H1 (cell line): ENCODE data around the gene ZNF320.
"Not testable (repeated sequence)": the region's sequence is repeated elsewhere in the genome, so short reads cannot be mapped to it uniquely, and the experiment has no call there.

Experiments
- HDAC2 ChIP-seq, 2 experiments: fragments of 300-600 bp in 1 of 2; sonication (generic) in 1 of 2; IDR thresholded peaks; 2 replicates each; pipeline ENCODE4 v1.6.1; 2011 to 2012; ENCODE audit warnings: low read depth in 2 of 2, low read length in 2 of 2, mild to moderate bottlenecking in 2 of 2, moderate library complexity in 2 of 2, borderline replicate concordance in 1 of 2, inconsistent platforms in 1 of 2
- POLR2A ChIP-seq, 2 experiments: IDR thresholded peaks; 1 replicate in 1 of 2; 2 replicates in 1 of 2; pipeline ENCODE4 v1.6.1; 2011; ENCODE audit warnings: low read depth in 2 of 2, low read length in 2 of 2, mild to moderate bottlenecking in 2 of 2; ENCODE audit errors: control extremely low read depth in 1 of 2
- TAF7 ChIP-seq: optimal IDR thresholded peaks from 2 replicates; pipeline ENCODE3; 2011; ENCODE audit warnings: low read depth, mild to moderate bottlenecking, inconsistent platforms, low read length, moderate library complexity, borderline replicate concordance
- TF ChIP-seq, protein P1 (sequence below): IDR thresholded peaks from 2 replicates; pipeline ENCODE4 v1.6.1; 2012; ENCODE audit warnings: inconsistent platforms
- TF ChIP-seq, protein P2 (sequence below): IDR thresholded peaks from 2 replicates; pipeline ENCODE4 v1.6.1; 2011; ENCODE audit warnings: low read length, improper control_type of control experiment
- TF ChIP-seq, protein P3 (sequence below), 3 experiments: IDR thresholded peaks; 1 replicate in 2 of 3; 2 replicates in 1 of 3; pipeline versions ENCODE4 v1.5.1 to v1.6.1; 2011; ENCODE audit warnings: low read length in 3 of 3, mild to moderate bottlenecking in 3 of 3, inconsistent platforms in 2 of 3, low read depth in 1 of 3, moderate library complexity in 1 of 3; ENCODE audit not compliant: insufficient read depth in 1 of 3; ENCODE audit errors: control extremely low read depth in 1 of 3

DNA sequence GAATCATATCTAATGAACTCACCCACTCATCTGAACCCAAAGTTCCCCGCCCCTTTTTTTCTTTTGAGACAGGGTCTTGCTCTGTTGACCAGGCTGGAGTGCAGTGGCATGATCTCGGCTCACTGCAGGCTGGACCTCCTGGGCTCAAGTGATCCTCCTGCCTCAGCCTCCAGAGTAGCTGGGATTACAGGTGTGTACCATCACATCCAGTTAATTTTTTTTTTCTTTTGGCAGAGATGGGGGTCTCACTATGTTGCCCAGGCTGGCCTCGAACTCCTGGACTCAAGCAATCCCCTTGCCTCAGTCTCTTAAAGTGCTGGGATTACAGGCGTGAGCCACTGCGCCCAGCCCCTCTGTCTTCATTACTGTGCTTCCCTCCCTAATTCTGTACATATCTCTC lies 43.5 kb upstream of the ZNF320 start:
- not testable (repeated sequence) for TF ChIP-seq TAF7; POLR2A (IDR thresholded peaks at IDR 0.05; ENCODE audit: control extremely low read depth in 1 of 2, low read depth in 2 of 2, low read length in 2 of 2); HDAC2 (IDR thresholded peaks at IDR 0.05; ENCODE audit: borderline replicate concordance in 1 of 2, low read depth in 2 of 2, low read length in 2 of 2)
- TF ChIP-seq, protein P1, sequence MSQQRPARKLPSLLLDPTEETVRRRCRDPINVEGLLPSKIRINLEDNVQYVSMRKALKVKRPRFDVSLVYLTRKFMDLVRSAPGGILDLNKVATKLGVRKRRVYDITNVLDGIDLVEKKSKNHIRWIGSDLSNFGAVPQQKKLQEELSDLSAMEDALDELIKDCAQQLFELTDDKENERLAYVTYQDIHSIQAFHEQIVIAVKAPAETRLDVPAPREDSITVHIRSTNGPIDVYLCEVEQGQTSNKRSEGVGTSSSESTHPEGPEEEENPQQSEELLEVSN: not testable (repeated sequence)
- TF ChIP-seq, protein P2, sequence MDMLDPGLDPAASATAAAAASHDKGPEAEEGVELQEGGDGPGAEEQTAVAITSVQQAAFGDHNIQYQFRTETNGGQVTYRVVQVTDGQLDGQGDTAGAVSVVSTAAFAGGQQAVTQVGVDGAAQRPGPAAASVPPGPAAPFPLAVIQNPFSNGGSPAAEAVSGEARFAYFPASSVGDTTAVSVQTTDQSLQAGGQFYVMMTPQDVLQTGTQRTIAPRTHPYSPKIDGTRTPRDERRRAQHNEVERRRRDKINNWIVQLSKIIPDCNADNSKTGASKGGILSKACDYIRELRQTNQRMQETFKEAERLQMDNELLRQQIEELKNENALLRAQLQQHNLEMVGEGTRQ: not testable (repeated sequence)
- TF ChIP-seq, protein P3, sequence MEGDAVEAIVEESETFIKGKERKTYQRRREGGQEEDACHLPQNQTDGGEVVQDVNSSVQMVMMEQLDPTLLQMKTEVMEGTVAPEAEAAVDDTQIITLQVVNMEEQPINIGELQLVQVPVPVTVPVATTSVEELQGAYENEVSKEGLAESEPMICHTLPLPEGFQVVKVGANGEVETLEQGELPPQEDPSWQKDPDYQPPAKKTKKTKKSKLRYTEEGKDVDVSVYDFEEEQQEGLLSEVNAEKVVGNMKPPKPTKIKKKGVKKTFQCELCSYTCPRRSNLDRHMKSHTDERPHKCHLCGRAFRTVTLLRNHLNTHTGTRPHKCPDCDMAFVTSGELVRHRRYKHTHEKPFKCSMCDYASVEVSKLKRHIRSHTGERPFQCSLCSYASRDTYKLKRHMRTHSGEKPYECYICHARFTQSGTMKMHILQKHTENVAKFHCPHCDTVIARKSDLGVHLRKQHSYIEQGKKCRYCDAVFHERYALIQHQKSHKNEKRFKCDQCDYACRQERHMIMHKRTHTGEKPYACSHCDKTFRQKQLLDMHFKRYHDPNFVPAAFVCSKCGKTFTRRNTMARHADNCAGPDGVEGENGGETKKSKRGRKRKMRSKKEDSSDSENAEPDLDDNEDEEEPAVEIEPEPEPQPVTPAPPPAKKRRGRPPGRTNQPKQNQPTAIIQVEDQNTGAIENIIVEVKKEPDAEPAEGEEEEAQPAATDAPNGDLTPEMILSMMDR (IDR thresholded peaks at IDR 0.05; ENCODE audit: control extremely low read depth in 1 of 3, insufficient read depth in 1 of 3, low read depth in 1 of 3, low read length in 3 of 3): not testable (repeated sequence)
